Astrocyte of the spinal cord (primary cell): ENCODE results near the gene EMC8.

Experiments used
- DNase-seq: peaks from one replicate; pipeline ENCODE4 v3.0.0; 2011; ENCODE audit warnings: low read depth, low spot score
- H3K4me3 ChIP-seq: 2 replicates; pipeline ENCODE4 v1.5.1; 2011; ENCODE audit warnings: low read depth, mild to moderate bottlenecking, low read length, moderate library complexity
- CTCF ChIP-seq: IDR thresholded peaks from 2 replicates; pipeline ENCODE4 v1.5.1; 2012; ENCODE audit warnings: low read depth, mild to moderate bottlenecking, low read length, inconsistent platforms
- in situ Hi-C: cut with HindIII; loops from 2 replicates; pipeline ENCODE4 v1.10.0; 2017; ENCODE audit warnings: low sequenced_read_pairs

The EMC8 gene

GRCh38 chr16:85729452-85730185 lies 69.7 kb downstream of the EMC8 start:
- H3K4me3 ChIP-seq: no peak overlapping the region
- DNase-seq: peak; percentile 11
- no peak for TF ChIP-seq CTCF
- in situ Hi-C loops: no loop called here

- TF ChIP-seq CTCF: peak; percentile 28
- DNase-seq: no peak
- no peak overlapping the region for H3K4me3 ChIP-seq
- in situ Hi-C loops: no loop called here
Measured at GRCh38 chr16:85728879-85729278, 70.5 kb downstream of the EMC8 start.
